G401 (cell line): Measurements from ENCODE around the gene SLC25A43. TPM values are rescaled to one million over a fixed set of nuclear protein-coding genes. Genes with fewer than 3 reads are reported as not detected.
"Not testable (repeated sequence)": the region's sequence is repeated elsewhere in the genome, so short reads cannot be mapped to it uniquely, and the experiment has no call there.

ENCODE experiments used
- DNase-seq: peaks from one replicate; pipeline ENCODE4 v3.0.0-alpha.2; 2015; ENCODE audit warnings: low spot score
- in situ Hi-C: cut with HindIII; loops from 2 replicates; pipeline ENCODE4 v1.10.0; 2016; ENCODE audit warnings: low sequenced_read_pairs, mixed read lengths
- total RNA-seq: library from RNA; depleted of rRNA; stranded (reverse); fragments of >200 nt; shearing (Covaris generic); gene quantifications from 2 replicates; pipeline ENCODE4 v1.2.3, GENCODE V29; 2014

The SLC25A43 gene
- total RNA-seq, 1 experiment from 2014 or later, result 17.8 TPM

DNA sequence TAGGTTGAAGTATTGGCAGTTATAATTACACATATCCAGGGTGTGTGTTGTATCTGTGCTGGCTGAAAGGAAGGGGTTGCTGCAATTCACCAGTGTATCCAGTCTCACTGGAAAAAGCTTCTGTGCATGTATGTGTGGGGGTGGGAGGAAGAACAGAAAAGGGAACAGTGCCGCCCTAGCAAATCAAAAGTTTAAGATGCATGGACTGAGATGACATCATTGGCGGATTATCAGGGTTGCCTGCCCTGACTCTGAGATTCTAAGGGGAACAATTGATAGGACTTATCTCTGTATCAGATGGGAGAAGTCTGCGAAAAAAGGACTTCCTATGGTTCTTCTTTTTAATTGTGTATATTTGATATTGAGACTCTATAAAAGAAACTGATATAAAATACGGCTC is 3.5 kb downstream of the SLC25A43 start:
- no peak for DNase-seq
- in situ Hi-C loops, result no loop called here

DNA sequence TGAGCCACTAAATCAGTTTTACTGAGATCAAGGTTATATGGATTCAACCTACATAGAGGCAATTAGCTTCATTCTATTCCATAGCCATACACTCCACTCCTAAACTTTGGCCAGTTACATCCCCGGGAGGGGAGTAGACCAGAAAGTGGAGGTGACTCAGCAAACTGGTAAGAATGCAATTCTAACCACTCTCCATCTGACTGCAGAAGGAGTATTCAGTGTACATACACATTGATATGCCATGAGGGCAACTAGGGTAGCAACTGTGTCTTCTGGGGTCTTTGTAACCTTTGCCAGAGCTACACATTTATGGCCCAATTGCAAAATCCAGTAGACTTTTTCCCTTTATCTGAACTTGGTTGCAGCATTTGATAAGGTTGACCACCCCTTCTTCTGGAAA is 7.6 kb downstream of the SLC25A43 start:
- in situ Hi-C loops, result no loop called here
- DNase-seq, result no peak

DNA sequence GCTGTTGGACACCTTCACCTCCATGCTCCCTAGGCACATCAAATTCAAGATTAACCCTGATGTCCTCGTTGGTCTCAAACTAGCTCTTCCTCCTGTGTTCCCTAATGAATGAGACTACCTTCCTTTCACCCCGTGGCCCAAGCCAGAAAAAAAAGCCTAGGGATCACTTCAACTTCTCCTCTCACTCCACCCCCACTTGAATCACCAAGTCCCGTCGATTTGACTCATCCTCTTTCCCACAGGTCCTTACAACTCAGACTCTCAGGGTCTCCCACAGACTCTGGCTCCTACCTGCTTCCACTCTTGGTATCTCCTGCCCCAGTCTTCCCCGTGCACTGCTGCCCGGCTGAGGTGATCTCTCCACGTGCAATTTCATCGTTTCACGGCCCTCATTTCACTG is 8.5 kb downstream of the SLC25A43 start:
- in situ Hi-C loops, result no loop called here
- DNase-seq, result no peak

DNA sequence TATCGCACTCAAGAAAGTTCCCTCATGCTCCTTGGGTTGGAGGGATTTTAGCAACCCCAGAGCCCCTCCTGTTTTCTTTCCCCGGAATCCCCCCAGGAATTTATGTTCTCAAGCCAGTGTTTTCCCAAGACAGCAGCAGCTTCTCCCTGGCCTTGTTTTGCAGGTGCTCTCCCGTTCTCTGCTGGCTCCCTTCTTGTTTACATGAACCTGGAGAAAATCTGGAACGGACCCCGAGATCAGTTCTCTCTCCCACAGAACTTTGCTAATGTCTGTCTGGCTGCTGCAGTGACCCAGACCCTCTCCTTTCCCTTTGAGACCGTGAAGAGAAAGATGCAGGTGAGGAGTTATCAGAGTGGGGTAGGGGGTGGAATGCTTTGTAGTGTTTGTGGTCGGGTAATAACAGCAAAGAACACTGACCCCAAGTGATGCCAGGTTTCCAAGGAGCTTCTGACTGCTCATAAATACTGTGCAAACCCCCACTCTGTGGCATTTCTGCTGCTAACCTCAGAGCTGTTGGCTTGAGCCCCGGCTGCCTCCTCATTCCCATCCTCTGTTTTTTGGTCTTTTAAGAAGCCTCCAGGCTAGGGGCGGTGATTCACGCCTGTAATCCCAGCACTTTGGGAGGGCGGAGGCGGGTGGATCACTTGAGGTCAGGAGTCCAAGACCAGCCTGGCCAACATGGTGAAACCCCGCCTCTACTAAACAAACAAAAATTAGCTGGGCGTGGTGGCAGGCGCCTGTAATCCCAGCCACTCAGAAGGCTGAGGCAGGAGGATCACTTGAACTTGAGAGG is 11.1 kb downstream of the SLC25A43 start:
- no peak for DNase-seq
- in situ Hi-C loops, result no loop called here

DNA sequence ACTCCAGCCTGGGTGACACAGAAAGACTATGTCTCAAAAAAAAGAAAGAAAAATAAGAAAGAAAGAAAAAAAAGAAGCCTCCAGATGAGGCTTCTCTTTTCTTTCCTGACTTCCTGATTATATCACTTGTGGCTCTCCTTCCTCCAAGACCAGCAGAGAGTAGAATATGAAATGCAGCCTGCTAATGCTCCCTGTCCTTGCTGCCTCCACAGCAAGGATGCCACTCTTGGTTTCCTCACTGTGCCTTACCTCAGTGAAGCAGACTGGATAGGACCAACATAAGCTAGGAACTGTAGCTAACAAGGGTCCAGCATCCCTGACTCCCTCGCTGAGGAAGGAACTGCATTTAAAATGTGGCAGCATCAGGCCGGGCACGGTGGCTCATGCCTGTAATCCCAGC is 11.7 kb downstream of the SLC25A43 start:
- in situ Hi-C loops, result no loop called here
- DNase-seq, result no peak

DNA sequence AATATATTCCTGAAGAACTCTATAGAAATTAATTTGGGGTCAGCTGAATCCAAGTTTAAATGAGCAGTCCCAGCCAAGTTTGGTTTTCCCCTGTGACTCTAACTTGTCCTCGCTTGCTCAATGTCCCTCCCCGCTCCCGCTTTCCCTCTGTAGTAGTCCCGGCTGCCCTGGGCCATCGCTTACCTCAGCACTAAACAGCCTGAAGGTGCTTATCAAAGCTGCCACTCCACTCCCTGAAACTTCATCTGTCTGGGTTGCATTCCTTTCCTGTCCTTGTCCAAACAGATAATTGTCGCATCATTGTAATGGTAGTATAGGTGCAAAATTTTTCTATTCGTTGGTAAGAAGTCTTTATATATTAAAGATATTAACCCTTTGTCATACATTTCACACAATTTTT is 12.8 kb downstream of the SLC25A43 start:
- in situ Hi-C loops, result no loop called here
- no peak for DNase-seq

DNA sequence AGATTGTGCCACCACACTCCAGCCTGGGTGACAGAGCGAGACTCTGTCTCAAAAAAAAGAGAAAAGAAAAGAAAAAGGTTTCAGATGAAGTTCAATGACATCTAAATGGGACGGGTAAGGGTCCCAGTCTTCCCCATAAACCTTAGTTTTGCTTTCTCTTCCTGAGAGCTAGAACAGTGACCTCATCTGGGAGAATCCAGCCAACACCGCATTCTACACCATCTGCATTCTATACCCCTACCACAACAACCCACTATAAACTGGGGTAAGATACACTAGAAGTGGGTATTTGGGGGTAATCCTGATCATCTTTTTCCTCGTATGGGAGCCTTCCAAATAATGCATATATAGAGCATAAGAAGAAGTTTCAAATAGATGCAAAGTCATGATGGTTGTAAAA is 18.2 kb downstream of the SLC25A43 start:
- in situ Hi-C loops, result no loop called here

DNA sequence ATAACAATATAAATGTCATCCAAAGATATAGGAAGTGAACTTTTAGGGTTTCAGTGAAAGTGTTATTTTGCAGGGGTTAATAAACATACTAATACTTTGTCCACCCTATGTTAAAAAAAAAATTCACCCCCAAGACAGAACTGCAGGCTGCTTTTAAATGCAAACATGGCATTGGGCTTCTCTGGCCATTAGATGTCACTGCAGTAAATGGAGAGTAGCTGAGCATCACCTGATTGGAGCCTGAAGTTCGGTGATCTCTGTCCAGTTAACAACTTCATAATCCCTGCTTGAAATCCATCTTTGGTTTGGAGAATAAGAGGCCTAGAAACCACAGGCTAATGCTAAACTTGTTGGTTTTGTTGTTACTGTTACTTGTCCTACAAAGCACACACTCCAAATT is 18.7 kb downstream of the SLC25A43 start:
- DNase-seq, result peak; percentile 18
- in situ Hi-C loops, result no loop called here

More for the DNA sequence above, 18.2 kb downstream of the SLC25A43 start:
- no peak for DNase-seq

DNA sequence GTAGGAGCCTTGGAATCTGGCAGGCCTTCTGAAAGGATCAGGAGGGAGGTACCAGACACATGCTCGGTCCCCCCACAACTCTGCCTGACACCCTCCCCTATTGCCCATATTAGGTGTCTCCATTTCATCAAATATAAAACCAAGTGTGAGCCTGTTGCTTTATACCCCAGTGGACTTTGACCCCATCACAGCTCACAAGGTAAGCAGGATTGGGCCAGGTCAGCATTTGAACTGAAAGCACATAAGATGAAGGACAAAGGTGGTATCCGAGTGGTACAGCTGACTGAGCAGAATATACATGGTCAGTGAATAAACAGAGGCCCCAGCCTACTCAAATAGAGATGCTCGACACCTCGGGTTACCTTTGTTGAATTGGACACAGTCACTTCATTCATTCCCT is 20.0 kb downstream of the SLC25A43 start:
- in situ Hi-C loops, result no loop called here

DNA sequence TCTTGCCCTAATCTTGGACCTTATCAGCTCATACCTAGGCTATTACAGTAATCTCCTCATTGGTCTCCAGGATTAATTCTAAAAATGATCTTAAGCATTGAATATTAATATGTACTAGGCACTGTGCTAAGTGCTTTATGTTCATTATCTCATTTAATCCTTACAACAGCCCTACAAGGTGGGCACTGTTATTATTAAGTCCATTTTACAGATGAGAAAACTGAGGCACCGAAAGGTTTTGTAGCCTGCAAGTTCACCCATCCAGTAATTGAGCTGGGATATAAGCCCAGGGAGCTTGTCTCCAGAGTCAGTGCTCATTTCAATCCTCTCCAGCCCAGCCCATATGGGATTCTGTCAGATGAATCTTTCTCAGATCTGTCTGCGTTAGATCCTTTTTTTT is 20.8 kb downstream of the SLC25A43 start:
- in situ Hi-C loops, result no loop called here
- no peak for DNase-seq

More for the DNA sequence above, 20.0 kb downstream of the SLC25A43 start:
- no peak for DNase-seq

DNA sequence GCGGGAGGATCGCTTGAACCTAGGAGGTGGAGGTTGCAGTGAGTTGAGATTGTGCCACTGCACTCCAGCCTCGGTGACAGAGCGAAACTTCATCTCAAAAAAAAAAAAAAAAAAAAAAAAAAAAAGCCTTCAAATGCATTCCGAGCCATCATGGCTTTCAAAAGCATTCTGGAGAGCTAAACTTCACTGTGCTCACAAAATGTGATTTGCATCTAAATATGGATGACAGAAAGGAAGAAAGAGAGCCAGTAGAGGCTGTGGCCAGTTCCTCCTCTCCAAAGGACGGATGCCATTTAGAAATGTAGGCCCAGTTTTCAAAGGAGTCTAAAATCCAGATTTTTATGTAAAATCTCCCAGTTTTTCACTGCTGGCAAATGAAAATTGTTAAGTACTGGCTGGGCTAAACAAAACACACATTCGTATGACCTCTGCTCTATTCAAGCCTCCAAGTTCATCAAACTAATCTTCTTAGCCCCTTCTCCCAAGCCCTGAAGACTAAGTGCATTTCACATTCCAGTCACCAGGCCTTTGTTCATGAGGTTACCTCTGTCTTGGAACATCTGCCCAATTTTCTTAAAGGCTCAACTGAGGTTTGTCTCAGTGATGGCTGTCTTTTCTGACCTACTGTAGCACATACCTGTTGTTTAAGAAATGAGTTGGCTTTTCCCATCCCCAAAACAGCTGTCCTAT is 22.0 kb downstream of the SLC25A43 start:
- in situ Hi-C loops, result no loop called here
- no peak for DNase-seq

DNA sequence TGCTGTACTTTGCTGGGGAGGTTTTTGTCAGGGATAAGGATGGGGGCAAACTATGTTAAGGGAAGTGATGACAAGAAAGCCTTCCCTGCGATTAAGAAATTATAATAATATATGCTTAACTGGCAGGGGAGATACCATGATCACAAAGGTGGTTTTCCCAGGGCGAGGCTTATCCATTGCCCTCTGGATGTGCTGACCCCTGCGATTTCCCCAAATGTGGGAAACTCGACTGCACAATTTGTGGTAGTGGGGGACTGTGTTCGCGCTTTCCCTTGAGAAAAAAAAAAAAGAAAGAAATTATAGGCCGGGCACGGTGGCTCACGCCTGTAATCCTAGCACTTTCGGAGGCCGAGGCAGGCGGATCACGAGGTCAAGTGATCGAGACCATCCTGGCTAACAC is 24.5 kb downstream of the SLC25A43 start:
- in situ Hi-C loops, result no loop called here
- DNase-seq, result no peak

DNA sequence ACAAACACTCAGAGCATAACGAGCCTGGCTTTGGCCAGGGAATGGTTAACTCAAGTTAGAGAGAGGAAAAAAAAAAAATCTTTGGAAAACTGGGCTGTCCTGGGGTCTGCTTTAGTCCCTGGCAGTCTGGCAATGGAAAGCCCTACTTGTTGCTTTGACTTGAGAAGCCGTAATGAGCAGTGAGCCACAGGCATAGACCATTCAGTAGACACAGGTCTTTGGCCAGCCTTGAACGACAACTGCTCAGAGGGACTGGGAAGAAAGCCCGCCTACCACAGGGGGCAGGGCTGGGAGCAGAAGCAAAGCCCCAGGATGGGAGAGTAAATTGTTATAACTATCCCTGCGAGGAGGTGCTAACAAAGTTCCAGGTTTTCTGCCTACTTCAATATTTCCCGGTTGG is 25.9 kb downstream of the SLC25A43 start:
- in situ Hi-C loops, result no loop called here
- no peak for DNase-seq

DNA sequence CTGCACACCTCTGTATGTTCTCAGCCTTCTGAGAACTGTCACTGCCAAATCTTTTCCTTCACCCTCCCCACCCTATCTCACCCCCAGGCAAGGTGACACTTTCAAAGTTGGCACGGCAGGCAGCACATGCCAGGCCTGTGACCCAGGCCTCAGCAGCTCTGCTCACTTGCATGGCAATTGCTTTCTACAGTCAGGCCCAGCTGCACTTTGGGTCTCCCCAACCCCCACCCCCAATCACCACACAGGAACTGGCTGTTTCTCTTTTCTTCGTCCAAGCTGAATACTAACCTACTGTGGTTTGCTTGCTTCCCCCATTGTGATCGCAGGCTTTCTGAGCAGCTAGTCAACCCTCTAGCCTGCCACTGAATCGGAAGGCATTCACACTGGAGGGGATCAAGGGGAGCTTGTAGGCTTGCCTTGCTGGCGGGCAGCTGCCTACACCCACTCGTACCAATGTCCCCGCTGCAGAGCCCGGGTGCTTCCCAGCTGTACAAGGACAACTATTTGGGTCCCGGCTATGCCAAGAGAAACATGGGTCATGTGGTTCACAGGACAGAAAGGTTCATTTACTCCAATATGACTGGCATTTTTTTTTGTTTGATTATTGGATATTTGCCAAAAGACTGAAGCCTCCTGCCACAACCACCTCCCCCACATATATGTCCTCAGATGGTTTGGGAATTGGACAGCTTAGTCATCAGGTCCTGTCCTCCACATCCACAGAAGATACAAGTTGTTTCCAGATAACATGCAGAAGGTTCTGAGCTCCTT is 28.1 kb downstream of the SLC25A43 start:
- in situ Hi-C loops, result no loop called here
- DNase-seq, result no peak

DNA sequence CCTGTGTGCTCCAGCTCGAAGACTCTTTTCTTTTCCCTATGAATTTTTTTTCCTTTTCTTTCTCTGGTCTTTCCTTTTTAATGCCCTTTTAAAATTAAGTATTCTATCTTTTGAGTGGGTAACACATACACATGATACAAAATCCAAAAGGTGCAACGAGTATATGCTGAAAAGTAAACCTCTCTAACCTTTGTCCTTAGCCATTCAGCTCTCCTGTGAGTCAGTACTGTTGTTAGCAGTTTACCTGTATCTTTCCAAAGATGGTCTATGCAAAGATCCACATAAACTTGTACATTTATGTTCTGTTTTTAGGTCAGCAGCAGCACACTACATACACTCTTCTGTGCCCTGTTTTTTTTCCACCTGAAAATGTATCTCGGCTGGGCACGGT is 28.7 kb downstream of the SLC25A43 start:
- DNase-seq, result no peak
- in situ Hi-C loops, result no loop called here

DNA sequence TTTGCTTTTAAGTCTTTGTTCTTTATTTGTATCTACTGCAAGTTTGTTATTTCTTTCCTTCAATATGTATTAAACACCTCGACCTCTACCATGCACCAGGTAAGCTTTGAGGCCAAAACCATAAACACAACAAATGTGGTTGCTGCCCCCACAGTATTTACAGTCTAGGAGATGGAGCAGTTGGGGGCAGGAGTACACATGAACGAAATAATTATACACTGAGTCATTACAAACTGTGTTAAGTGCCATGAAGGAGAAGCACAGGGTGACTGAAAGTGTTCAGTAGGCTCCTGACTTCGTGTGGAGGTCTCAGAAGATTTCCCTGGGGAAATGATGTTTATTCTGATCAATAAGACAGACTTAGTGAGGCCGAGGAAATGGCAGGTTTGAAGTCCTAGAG is 30.3 kb downstream of the SLC25A43 start:
- in situ Hi-C loops, result no loop called here
- no peak for DNase-seq

DNA sequence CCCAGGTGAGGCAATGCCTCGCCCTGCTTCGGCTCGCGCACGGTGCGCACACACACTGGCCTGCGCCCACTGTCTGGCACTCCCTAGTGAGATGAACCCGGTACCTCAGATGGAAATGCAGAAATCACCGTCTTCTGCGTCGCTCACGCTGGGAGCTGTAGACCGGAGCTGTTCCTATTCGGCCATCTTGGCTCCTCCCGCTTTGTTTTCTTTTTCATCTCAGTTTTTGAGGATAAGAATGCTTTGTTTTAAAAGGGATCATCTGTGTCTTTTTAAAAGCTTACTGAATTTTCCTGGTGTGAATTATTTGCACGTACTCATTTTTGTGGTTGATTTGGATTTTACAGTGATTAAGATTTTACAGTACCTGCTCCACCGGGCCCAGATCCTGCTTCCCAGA is 42.2 kb downstream of the SLC25A43 start:
- in situ Hi-C loops, DNase-seq: not testable (repeated sequence)

DNA sequence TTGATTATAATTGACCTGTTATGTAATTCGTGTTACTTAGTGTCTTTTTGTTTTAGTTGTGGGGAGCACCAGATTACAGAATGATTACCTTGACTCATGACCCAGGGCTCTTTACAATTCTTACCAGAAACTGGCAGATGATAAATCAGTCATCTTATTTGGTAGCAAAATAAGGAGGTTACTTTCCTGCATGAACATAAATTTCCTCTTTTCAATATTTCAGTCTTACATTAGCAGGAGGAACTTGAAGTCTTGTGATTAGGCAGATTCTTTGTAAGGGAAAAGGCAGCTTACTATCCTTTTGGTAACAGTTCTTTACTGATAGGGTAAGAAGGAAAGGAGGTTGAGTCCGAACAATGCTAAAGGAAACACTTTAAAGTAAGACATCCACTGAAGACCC is 43.1 kb downstream of the SLC25A43 start:
- in situ Hi-C loops, result no loop called here
- no peak for DNase-seq

DNA sequence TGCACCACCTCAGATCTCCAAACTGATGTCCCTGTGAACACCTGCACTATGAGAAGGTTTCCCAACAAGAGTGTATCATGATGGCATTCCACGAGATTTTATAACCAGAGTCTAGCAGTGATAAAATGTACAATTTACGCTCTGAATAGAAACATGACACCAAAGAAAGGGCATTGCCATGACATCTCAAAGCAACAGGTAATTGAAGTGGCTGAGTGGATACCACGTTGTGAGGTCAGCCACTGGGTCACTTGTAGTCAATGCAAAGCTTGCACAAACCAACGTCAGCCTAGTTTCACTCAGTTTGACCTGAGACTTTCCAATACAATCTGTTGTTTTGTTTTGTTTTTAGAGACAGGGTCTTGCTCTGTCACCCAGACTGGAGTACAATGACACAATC is 54.1 kb downstream of the SLC25A43 start:
- in situ Hi-C loops, result no loop called here
- no peak for DNase-seq

DNA sequence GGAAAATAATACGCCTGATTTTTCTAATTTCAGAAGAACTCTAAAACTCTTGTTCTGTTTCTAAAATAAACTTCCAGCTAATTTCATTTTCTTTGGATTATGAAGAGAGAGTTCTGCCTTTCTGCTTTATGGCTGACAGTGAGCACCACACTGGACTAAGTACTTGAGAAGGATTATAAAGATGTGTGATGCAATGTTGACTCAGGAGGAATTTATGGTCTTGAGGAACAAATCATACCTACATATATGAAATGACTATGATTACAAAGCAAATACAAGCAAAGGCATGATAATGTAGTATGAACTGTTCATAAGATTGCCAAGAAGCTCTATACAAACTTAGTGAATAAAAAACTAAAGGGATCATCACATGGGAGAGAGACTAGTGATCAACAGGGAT is 56.1 kb downstream of the SLC25A43 start:
- in situ Hi-C loops, result no loop called here
- DNase-seq, result no peak
